Stimulated activated CD8-positive, alpha-beta memory T cell treated with anti-CD3 and anti-CD28 coated beads, Interleukin-7, amount 100 ng/mL, for 24 hours (primary cell): ENCODE data around the gene BCAS3.
"Not testable (repeated sequence)": the region's sequence is repeated elsewhere in the genome, so short reads cannot be mapped to it uniquely, and the experiment has no call there.

Source experiments
- DNase-seq: peaks from one replicate; pipeline ENCODE4 v3.0.0-alpha.2; 2020; ENCODE audit warnings: low read depth

The BCAS3 gene

GRCh38 chr17:61230972-61231820 lies 553.5 kb downstream of the BCAS3 start:
- no peak for DNase-seq

- no peak for DNase-seq
Observed at GRCh38 chr17:61232871-61233270, 555.2 kb downstream of the BCAS3 start.

GRCh38 chr17:61233991-61234750 lies 556.5 kb downstream of the BCAS3 start:
- no peak for DNase-seq

- DNase-seq: no peak
Observed at GRCh38 chr17:61235001-61235826, 557.6 kb downstream of the BCAS3 start.

GRCh38 chr17:61235827-61236197 lies 558.2 kb downstream of the BCAS3 start:
- no peak for DNase-seq

- no peak for DNase-seq
Observed at GRCh38 chr17:61237275-61237674, 559.6 kb downstream of the BCAS3 start.

- no peak for DNase-seq
Observed at GRCh38 chr17:61238455-61238933, 560.8 kb downstream of the BCAS3 start.

- DNase-seq: no peak
Observed at GRCh38 chr17:61239327-61239726, 561.7 kb downstream of the BCAS3 start.

- no peak for DNase-seq
Observed at GRCh38 chr17:61239953-61240352, 562.3 kb downstream of the BCAS3 start.

- no peak for DNase-seq
Observed at GRCh38 chr17:61240851-61241468, 563.3 kb downstream of the BCAS3 start.

- DNase-seq: not testable (repeated sequence)
Observed at GRCh38 chr17:61244988-61245387, 567.3 kb downstream of the BCAS3 start.

GRCh38 chr17:61245706-61246135 lies 568.1 kb downstream of the BCAS3 start:
- DNase-seq: no peak

- DNase-seq: no peak
Observed at GRCh38 chr17:61247439-61247838, 569.8 kb downstream of the BCAS3 start.

GRCh38 chr17:61248399-61248798 lies 570.7 kb downstream of the BCAS3 start:
- DNase-seq: no peak

- DNase-seq: no peak
Observed at GRCh38 chr17:61249649-61250299, 572.1 kb downstream of the BCAS3 start.

- no peak for DNase-seq
Observed at GRCh38 chr17:61250335-61250890, 572.8 kb downstream of the BCAS3 start.

- no peak for DNase-seq
Observed at GRCh38 chr17:61251939-61252865, 574.6 kb downstream of the BCAS3 start.

GRCh38 chr17:61253362-61253761 lies 575.7 kb downstream of the BCAS3 start:
- no peak for DNase-seq

- DNase-seq: no peak
Observed at GRCh38 chr17:61253937-61254574, 576.4 kb downstream of the BCAS3 start.
